Stimulated activated naive B cell treated with anti-CD40 and anti-IgM and Interleukin-4, amounts not matched to agents 10 μg/mL and 1 μg/mL and 100 μg/mL, for 72 hours (primary cell): ENCODE measurements around the gene NFE2L2.
"Not testable (repeated sequence)": the region's sequence is repeated elsewhere in the genome, so short reads cannot be mapped to it uniquely, and the experiment has no call there.

Experiments
- ATAC-seq, 2 donors: fragments of 150-1000 bp; cut with Tn5 transposase; replicated peaks; 2 replicates each; pipeline ENCODE4 v1.10.0; 2021; ENCODE audit warnings: moderate library complexity in 1 of 2
- DNase-seq: peaks from one replicate; pipeline ENCODE4 v3.0.0; 2021
- H3K27ac Mint-ChIP-seq: one replicate; pipeline ENCODE4 v1.8.0; 2022; ENCODE audit warnings: mild to moderate bottlenecking, mixed read lengths
- H3K27me3 Mint-ChIP-seq, 2 donors: one replicate each; pipeline ENCODE4 v1.8.0; 2022; ENCODE audit warnings: mixed read lengths in 2 of 2
- H3K36me3 Mint-ChIP-seq, 2 donors: one replicate each; pipeline ENCODE4 v1.8.0; 2022; ENCODE audit warnings: mixed read lengths in 2 of 2, mild to moderate bottlenecking in 1 of 2
- H3K4me1 Mint-ChIP-seq, 2 donors: one replicate each; pipeline ENCODE4 v1.8.0; 2022; ENCODE audit warnings: mixed read lengths in 2 of 2, mild to moderate bottlenecking in 1 of 2
- H3K4me3 Mint-ChIP-seq, 2 donors: one replicate each; pipeline ENCODE4 v1.8.0; 2022; ENCODE audit warnings: mild to moderate bottlenecking in 2 of 2, mixed read lengths in 2 of 2, moderate library complexity in 1 of 2
- H3K9me3 Mint-ChIP-seq, 2 donors: one replicate each; pipeline ENCODE4 v1.8.0; 2022; ENCODE audit warnings: mixed read lengths in 2 of 2, mild to moderate bottlenecking in 1 of 2

Gene NFE2L2

DNA sequence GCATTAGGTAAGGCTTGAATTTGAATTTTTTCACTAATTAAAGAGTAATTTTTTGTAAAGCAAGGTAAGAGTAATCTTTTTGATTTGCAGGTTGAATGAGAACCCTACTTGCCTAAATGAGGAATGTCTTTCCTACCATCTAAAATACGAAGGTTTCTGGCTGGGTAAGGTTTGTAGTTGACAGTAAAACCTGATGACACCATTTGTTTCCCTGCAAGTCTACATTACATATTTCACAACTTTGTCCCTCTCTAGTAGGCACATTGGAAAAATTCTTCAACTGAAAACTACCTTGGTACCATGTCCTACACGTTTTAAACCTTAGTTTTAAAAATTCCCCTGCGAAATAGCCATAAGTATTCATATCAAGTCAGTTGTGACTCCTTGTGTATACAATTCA lies 42.6 kb downstream of the NFE2L2 start:
- Mint-ChIP-seq H3K27ac (peak overlapping the region; percentile 51), H3K9me3 (no peaks in the 10 kb centered on the region), H3K36me3 (peaks cover 29 to 69% of the 10 kb centered on the region in 2 donors), H3K4me3 (no peak overlapping the region), H3K27me3 (no peaks in the 10 kb centered on the region), H3K4me1 (peaks cover 8 to 16% of the 10 kb centered on the region in 2 donors)
- ATAC-seq (no peak), DNase-seq (no peak)

- Mint-ChIP-seq H3K27me3 (no peaks in the 10 kb centered on the region), H3K9me3 (no peaks in the 10 kb centered on the region), H3K36me3 (peaks cover 31 to 68% of the 10 kb centered on the region in 2 donors), H3K27ac (peak overlapping the region; percentile 47), H3K4me3 (no peak overlapping the region), H3K4me1 (peaks cover 10 to 19% of the 10 kb centered on the region in 2 donors)
- DNase-seq (no peak), ATAC-seq (no peak)
These were observed 43.0 kb downstream of the NFE2L2 start for GRCh38 chr2:177221534-177221933.

- H3K36me3 Mint-ChIP-seq: peaks cover 46 to 73% of the 10 kb centered on the region in 2 donors
- DNase-seq, H3K9me3 Mint-ChIP-seq, ATAC-seq, H3K27me3 Mint-ChIP-seq, H3K27ac Mint-ChIP-seq, H3K4me3 Mint-ChIP-seq: not testable (repeated sequence)
- H3K4me1 Mint-ChIP-seq: peaks cover 21 to 34% of the 10 kb centered on the region in 2 donors
These were observed 44.7 kb downstream of the NFE2L2 start for GRCh38 chr2:177219787-177220186.

- ATAC-seq: no peak
- no peak for DNase-seq
- H3K36me3 Mint-ChIP-seq: peaks cover 48 to 70% of the 10 kb centered on the region in 2 donors
- H3K4me3 Mint-ChIP-seq: peak overlapping the region in 1 of 2 donors; percentile 37
- peaks cover 18 to 30% of the 10 kb centered on the region in 2 donors for H3K4me1 Mint-ChIP-seq
- H3K27me3 Mint-ChIP-seq: no peaks in the 10 kb centered on the region
- H3K27ac Mint-ChIP-seq: peak overlapping the region; percentile 52
- H3K9me3 Mint-ChIP-seq: no peaks in the 10 kb centered on the region
These were observed 47.2 kb downstream of the NFE2L2 start for GRCh38 chr2:177217247-177217843.

- H3K9me3 Mint-ChIP-seq: no peaks in the 10 kb centered on the region
- ATAC-seq (peak; percentile 61 to 63), DNase-seq (peak; percentile 81)
- H3K27ac Mint-ChIP-seq: peak overlapping the region; percentile 100
- H3K4me3 Mint-ChIP-seq: peak overlapping the region; percentile 93
- H3K27me3 Mint-ChIP-seq: no peaks in the 10 kb centered on the region
- peaks cover 39 to 45% of the 10 kb centered on the region in 2 donors for H3K36me3 Mint-ChIP-seq
- peaks cover 19 to 40% of the 10 kb centered on the region in 2 donors for H3K4me1 Mint-ChIP-seq
These were observed 51.4 kb downstream of the NFE2L2 start for GRCh38 chr2:177212891-177213856.

DNA sequence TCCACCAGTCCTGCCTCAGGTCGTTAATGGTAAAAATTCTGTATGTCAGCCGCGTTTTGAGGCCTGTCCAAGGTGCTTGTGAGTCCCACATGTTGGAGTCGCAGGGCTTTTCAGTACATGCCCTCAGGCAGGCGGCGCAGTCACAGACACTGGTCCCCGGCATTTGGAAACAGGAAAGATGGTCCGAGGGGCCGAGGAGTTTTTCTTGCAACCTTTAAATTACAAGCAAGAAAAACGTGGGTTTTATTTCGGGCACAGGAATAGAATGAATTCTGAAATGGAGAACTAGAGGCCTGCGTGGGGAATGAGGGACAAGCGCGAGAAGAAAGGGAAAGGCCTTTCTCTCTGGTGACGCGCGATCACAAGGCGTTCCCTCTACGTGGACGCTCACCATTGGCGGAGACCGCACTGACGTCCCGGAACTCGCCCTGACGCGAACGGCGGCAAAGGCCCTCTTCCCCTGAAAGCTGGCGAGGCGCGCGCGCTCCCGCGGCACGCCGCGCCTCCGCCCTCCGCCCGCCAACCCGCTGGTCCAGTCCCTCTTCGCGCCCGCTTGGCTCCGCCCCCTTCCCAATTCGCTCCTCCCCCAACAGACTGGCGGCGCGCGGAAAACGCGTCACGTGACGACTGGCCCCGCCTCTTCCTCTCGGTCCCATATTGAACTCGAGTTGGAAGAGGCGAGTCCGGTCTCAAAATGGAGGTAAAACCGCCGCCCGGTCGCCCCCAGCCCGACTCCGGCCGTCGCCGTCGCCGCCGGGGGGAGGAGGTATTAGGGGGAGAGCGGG lies 52.2 kb downstream of the NFE2L2 start, which contains the start of gene HNRNPA3:
Gene HNRNPA3 (plus strand): TSS at position 689 of the 785 bp plus-strand sequence. CDS start 6 bp downstream, at position 695.
- peak; percentile 100 for DNase-seq
- peaks cover 16 to 40% of the 10 kb centered on the region in 2 donors for H3K4me1 Mint-ChIP-seq
- ATAC-seq: peak; percentile 90 to 91
- no peaks in the 10 kb centered on the region for H3K27me3 Mint-ChIP-seq
- H3K27ac Mint-ChIP-seq: peak within 1 kb of the TSS; percentile 100
- peak within 1 kb of the TSS; percentile 93 for H3K4me3 Mint-ChIP-seq
- peaks cover 35 to 43% of the 10 kb centered on the region in 2 donors for H3K36me3 Mint-ChIP-seq
- H3K9me3 Mint-ChIP-seq: no peaks in the 10 kb centered on the region

DNA sequence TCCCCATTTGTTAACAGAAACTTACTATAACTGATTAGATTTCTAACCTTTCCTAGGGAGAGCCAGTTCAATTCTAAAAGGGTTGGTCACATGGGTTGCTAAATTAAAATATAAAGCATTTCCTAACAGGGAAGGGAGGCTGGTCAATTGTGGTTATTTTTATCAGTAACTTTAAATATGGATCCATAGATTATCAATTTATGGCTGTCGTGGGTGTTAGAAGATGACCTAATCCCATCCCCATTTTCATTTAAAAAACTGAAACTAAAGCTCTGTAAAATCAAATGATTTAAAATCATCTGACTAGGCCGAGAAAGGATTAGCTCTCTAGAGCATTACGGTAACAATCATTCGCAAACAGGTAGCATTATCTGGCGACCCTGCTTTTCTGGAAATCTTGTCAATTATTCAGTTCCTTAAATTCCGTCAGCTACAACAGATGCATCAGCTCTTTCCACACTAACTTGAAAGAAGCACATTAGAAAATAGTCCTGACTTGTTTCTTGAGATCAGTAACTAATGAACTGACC lies 52.9 kb downstream of the NFE2L2 start:
- no peaks in the 10 kb centered on the region for H3K9me3 Mint-ChIP-seq
- DNase-seq (no peak), ATAC-seq (peak in 1 of 2 donors; percentile 0)
- peak overlapping the region; percentile 100 for H3K27ac Mint-ChIP-seq
- H3K36me3 Mint-ChIP-seq: peaks cover 32 to 38% of the 10 kb centered on the region in 2 donors
- H3K4me1 Mint-ChIP-seq: peaks cover 17 to 42% of the 10 kb centered on the region in 2 donors
- no peaks in the 10 kb centered on the region for H3K27me3 Mint-ChIP-seq
- H3K4me3 Mint-ChIP-seq: peak overlapping the region; percentile 93

DNA sequence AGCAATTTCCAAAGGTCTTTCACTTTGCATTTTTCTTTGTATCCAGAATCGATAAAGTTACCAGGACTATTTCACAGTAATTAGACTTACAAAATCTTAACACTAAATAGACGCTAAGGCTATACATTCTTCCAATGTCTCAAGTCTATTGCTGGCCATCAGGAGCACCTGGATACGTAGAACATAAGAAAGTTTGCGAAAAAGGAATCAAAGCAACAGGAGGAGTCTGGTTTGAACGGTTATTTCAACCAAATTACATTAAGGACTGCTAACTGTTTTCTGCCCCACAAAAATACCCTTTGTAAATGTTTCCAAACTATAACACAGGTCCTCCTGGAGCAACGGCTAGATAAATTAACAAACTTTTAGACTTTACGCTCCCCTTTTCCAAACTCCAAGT lies 53.4 kb downstream of the NFE2L2 start:
- Mint-ChIP-seq H3K36me3 (peaks cover 29 to 37% of the 10 kb centered on the region in 2 donors), H3K4me3 (peak overlapping the region; percentile 93), H3K9me3 (no peaks in the 10 kb centered on the region), H3K27me3 (no peaks in the 10 kb centered on the region), H3K4me1 (peaks cover 15 to 42% of the 10 kb centered on the region in 2 donors), H3K27ac (peak overlapping the region; percentile 100)
- DNase-seq (no peak), ATAC-seq (no peak)

DNA sequence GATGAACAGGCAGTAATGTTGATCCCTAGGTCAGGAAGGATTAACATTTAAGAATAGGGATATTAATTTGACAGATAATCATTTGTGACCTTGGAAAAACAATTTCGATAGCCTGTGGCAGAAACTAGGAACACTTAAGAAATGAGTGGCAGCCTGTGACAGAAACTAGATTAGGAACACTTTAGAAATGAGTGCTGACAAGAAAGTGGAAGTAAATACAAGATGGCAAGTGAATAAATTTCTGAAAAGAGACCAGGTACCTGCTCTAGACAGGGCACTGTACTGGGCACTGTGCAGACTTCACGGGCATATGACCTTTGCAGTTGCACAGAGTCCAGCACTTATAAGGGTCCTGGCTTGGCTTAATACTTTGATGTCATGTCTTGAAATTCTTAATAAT lies 57.4 kb downstream of the NFE2L2 start:
- ATAC-seq: peak; percentile 43 to 67

GRCh38 chr2:177204417-177204816 lies 60.1 kb downstream of the NFE2L2 start:
- H3K4me3 Mint-ChIP-seq: no peak overlapping the region
- no peak overlapping the region for H3K27ac Mint-ChIP-seq
- H3K36me3 Mint-ChIP-seq: peaks cover 3 to 9% of the 10 kb centered on the region in 2 donors
- DNase-seq: no peak
- H3K27me3 Mint-ChIP-seq: no peaks in the 10 kb centered on the region
- H3K4me1 Mint-ChIP-seq: peaks cover 5 to 22% of the 10 kb centered on the region in 2 donors
- H3K9me3 Mint-ChIP-seq: no peaks in the 10 kb centered on the region
- no peak for ATAC-seq

More for the DNA sequence above, 57.4 kb downstream of the NFE2L2 start:
- H3K27me3 Mint-ChIP-seq: no peaks in the 10 kb centered on the region
- no peak overlapping the region for H3K4me3 Mint-ChIP-seq
- DNase-seq: no peak
- peaks cover 5 to 9% of the 10 kb centered on the region in 2 donors for H3K36me3 Mint-ChIP-seq
- H3K27ac Mint-ChIP-seq: no peak overlapping the region
- H3K9me3 Mint-ChIP-seq: no peaks in the 10 kb centered on the region
- H3K4me1 Mint-ChIP-seq: peaks cover 8 to 26% of the 10 kb centered on the region in 2 donors

DNA sequence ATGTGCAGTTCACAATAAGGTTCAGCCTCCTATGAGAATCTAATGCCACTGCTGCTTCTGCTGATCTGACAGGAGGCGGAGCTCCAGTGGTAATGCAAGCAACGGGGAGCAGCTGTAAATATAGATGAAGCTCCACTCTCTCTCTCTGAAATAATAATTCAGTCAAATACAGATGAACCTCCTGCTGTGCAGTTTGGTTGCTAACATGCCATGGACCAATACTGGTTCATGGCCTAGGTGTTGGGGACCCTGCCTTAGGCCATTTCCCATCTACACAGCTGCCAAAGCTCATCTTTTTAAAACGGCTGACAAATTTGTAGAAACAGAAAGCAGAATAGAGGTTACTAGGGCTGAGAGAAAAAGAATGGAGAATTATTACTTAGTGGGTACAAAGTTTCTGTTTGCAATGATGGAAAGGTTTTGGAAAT lies 62.6 kb downstream of the NFE2L2 start:
- Mint-ChIP-seq H3K27ac (no peak overlapping the region), H3K27me3 (no peaks in the 10 kb centered on the region), H3K9me3 (no peaks in the 10 kb centered on the region), H3K4me3 (no peak overlapping the region), H3K4me1 (peaks cover 3 to 8% of the 10 kb centered on the region in 2 donors), H3K36me3 (peaks cover 3 to 5% of the 10 kb centered on the region in 2 donors)
- DNase-seq (no peak), ATAC-seq (no peak)

DNA sequence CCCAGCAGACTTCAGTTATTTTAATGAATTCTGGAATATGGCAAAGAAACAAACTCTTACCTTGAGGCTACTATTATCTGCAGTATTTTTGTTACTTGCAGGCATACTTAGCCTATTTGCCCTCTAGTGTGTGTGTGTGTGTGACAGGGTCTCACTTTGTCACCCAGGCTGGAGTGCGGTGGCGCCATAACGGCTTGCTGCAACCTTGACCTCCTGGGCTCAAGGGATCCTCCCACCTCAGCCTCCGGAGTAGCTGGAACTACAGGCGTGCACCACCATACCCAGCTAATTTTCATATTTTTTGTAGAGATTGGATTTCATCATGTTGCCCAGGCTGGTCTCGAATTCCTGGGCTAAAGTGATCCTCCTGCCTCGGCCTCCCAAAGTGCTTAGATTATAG lies 64.1 kb downstream of the NFE2L2 start:
- not testable (repeated sequence) for H3K27me3 Mint-ChIP-seq, H3K4me1 Mint-ChIP-seq, DNase-seq, H3K36me3 Mint-ChIP-seq, H3K27ac Mint-ChIP-seq, ATAC-seq, H3K4me3 Mint-ChIP-seq, H3K9me3 Mint-ChIP-seq

- DNase-seq: no peak
- no peaks in the 10 kb centered on the region for H3K36me3 Mint-ChIP-seq
- H3K27me3 Mint-ChIP-seq: no peaks in the 10 kb centered on the region
- no peaks in the 10 kb centered on the region for H3K4me1 Mint-ChIP-seq
- no peak for ATAC-seq
- H3K9me3 Mint-ChIP-seq: no peaks in the 10 kb centered on the region
- no peak overlapping the region for H3K27ac Mint-ChIP-seq
- no peak overlapping the region for H3K4me3 Mint-ChIP-seq
These were observed 69.3 kb downstream of the NFE2L2 start for GRCh38 chr2:177195194-177195593.

GRCh38 chr2:177193240-177193639 lies 71.3 kb downstream of the NFE2L2 start:
- H3K27ac Mint-ChIP-seq: no peak overlapping the region
- no peaks in the 10 kb centered on the region for H3K27me3 Mint-ChIP-seq
- H3K36me3 Mint-ChIP-seq: no peaks in the 10 kb centered on the region
- ATAC-seq (no peak), DNase-seq (no peak)
- H3K4me1 Mint-ChIP-seq: no peaks in the 10 kb centered on the region
- no peak overlapping the region for H3K4me3 Mint-ChIP-seq
- H3K9me3 Mint-ChIP-seq: no peaks in the 10 kb centered on the region
